ENCODE measurements around the gene MDN1.

- TF ChIP-seq ZNF180 (CRISPR knock-in tag; IDR thresholded peaks at IDR 0.05; ENCODE audit: borderline replicate concordance, low read depth) (no peak), ZBTB33 (CRISPR knock-in tag; IDR thresholded peaks at IDR 0.05) (no peak), CTCF (CRISPR knock-in tag; IDR thresholded peaks at IDR 0.05) (no peak), POLR2A (IDR thresholded peaks at IDR 0.05; ENCODE audit: insufficient read depth in 1 of 2, low read depth in 2 of 2, low read length in 2 of 2) (no peak), EED (CRISPR knock-in tag; IDR thresholded peaks at IDR 0.05) (no peak), ZBTB1 (CRISPR knock-in tag; IDR thresholded peaks at IDR 0.05; ENCODE audit: borderline replicate concordance) (no peak), PCBP1 (IDR thresholded peaks at IDR 0.05; ENCODE audit: borderline replicate concordance, low read depth, low read length) (no peak), HOXA5 (CRISPR knock-in tag; IDR thresholded peaks at IDR 0.05) (no peak), ZNF296 (CRISPR knock-in tag; conservative IDR thresholded peaks at IDR 0.05) (no peak), ZBTB46 (CRISPR knock-in tag; IDR thresholded peaks at IDR 0.05; ENCODE audit: borderline replicate concordance) (no peak), DPF2 (CRISPR knock-in tag; IDR thresholded peaks at IDR 0.05; ENCODE audit: borderline replicate concordance, low read depth) (no peak), ZMAT5 (CRISPR knock-in tag; IDR thresholded peaks at IDR 0.05; ENCODE audit: borderline replicate concordance, low read depth) (no peak), EZH2 (conservative IDR thresholded peaks at IDR 0.05; ENCODE audit: low read depth, low read length) (no peak), BRD4 (CRISPR knock-in tag; IDR thresholded peaks at IDR 0.05) (no peak)
These were observed 16.3 kb downstream of the MDN1 start for GRCh38 chr6:89803271-89803670.

Data from HepG2 (cell line).